GM21786 (cell line): ENCODE results near the gene KLHL40.

Experiments
- ATAC-seq: cut with Tn5 transposase; IDR thresholded peaks from one replicate; pipeline ENCODE4 v1.9.1; 2021; ENCODE audit not compliant: unreplicated experiment

Gene KLHL40

DNA sequence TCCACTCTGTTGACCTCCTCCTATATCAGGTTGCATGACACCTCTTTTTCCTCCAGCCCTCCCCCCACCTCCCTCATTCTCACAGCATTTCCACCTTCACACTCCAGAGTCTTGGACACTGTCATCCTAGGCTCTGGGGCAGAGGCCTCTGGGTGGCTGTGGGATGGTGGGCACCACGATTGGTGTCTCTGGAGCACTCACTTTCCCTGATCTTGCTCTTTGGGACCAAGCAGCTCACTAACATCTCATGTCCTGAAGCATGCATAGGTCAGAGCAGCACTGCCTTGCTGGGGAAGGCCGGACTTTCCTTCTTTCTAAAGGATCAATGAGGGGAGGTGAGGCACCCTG, 16.9 kb upstream of the KLHL40 start:
- no peak for ATAC-seq

DNA sequence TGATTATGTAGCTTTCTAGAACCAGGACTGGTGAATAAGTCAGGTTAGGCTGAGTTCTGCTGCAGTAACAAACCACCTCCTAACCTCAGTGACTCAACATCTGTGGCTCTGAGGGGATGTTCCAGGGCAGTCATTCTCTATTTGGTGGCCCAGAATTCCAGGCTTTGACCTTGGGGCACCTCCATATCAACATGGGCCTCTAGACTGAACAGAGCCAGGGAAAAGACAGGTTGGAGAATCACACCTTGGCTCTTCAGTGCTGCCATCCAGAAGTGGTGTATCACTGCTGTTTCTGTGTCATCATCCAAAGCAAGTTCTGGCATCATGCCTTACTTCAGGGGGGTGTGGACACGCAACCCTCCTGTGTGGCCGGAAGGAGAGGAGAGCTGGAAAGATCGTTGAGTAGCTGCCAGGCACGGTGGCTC, 16.5 kb upstream of the KLHL40 start:
- ATAC-seq, result no peak

DNA sequence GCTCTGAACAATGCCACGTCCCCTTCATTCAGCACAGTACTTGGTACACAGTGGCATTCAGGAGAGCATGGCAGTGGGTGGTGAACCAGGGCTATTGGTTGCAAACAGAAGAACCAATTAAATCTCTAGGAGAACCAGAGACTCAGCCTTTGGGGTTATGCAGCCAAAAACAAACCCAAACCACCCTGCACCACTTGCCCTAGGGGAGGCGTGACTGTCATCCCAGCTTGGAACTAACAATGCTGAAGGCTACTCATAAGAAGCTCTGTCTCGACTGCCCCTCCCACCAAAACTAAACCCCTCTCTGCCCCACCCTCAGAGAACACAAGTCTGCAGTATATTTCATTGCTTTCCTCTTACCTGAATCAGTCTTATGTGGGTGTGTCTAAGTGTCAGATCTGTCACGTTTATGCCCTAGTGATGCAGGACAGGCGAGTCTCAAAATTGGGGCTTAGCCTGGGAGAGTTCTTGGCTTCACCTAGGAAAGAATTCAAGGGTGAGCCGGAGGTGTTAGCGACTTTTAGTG, 15.2 kb upstream of the KLHL40 start:
- no peak for ATAC-seq

DNA sequence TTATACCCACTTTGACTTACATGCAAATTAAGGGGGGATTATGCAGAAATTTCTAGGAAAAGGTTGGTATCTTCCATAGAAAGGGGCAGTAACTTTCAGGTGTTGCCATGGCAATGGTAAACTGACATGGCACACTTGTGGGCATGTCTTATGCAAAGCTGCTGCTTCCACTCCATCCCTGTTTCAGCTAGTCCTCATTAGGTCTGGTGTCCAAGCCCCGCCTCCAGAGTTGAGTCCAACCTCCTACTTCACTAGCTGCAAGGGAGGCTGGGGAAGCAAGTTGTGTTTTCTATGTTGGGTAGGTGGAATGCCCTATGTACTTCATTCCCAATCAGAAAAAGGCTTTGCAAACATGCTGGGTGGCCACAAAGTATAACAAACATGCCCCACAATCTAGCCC, 14.7 kb upstream of the KLHL40 start:
- no peak for ATAC-seq

DNA sequence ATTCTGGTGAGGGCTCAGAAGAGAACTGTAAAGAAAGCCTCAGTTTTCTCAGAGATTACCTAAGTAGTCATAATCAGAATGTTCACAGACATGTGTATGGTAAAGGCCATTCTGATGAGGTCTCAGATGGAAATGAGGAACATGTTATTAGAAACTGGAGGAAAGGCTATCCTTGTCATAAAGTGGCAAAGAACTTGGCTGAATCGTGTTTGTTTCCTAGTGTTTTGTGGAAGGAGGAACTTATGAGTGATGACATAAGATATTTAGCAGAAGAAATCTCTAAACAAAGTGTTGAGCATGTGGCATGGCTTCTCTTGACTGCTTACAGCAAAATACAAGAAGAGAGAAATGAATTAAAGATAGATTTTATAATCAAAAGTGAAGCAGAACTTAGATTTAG, 12.8 kb upstream of the KLHL40 start:
- ATAC-seq, result no peak

DNA sequence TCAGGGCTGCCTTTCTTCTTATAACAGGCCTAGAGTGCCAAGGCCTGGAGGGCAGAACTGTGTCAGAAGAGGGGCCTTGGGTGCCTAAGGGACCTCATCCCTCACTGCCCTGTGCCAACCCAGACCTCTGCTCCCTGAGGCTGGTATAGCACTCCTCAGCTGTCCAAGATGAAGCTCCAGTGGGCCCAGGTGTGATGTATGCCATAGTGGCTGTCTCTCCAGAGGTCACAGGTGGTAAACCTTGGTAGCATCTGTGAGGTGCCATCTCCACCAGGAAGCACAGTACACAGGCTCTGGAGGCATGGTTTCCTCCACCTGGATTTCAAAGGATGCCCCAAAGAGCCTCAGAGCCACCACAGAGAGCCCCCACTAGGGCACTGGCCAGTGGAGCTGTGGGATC, 12.3 kb upstream of the KLHL40 start:
- no peak for ATAC-seq

DNA sequence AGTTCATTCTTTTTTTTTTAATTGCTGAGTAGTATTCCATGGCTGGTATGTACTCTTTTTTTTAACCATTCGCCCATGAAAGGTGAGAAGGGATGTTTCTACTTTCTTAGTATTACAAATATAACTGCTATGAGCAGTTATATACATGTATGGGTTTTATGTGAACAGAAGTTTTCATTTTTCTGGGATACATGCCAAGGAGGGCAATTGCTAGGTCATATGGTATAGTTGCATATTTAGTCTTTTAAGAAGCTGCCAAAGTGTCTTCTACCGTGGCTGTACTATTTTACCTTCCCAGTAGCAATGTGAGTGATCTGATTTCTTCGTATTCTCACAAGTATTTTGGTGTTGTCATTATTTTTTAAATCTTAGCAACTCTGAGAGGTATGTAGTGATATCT, 11.2 kb upstream of the KLHL40 start:
- no peak for ATAC-seq

DNA sequence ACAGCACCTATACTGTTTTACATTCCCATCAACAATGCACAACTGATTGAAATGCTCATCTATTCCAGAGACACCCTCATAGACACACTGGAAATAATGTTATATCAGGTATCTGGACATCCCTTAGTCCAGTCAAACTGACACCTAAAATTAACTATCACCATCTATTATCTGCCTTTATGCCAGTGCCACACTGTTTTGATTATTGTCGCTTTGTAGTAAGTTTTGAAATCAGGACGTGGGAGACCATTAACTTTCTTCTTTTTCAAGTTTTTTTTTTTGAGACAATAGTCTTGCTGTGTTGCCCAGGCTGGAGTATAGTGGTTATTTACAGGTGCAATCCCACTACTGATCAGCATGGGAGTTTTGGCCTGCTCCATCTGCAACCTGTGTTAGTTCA, 9.4 kb upstream of the KLHL40 start:
- ATAC-seq, result no peak

DNA sequence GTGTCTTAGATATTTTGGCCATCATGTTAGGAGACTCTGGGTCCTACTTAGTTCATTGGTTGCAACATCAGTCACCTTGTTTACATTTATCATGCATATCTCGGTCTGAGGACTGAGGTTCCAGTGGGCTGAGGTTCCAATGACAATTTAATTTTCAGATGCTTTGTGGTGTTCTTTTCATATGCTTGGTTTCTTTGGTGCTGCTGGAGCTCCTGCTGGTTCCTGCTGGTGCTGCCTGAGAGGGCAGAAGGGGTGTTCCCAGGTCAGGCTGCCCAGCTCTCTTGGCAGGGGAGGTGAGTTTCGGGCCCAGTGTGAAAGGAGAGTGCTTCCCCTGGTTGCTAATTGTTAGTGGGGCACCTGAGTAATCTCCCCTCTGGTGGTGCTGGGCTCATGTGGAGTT, 6.9 kb upstream of the KLHL40 start:
- no peak for ATAC-seq

DNA sequence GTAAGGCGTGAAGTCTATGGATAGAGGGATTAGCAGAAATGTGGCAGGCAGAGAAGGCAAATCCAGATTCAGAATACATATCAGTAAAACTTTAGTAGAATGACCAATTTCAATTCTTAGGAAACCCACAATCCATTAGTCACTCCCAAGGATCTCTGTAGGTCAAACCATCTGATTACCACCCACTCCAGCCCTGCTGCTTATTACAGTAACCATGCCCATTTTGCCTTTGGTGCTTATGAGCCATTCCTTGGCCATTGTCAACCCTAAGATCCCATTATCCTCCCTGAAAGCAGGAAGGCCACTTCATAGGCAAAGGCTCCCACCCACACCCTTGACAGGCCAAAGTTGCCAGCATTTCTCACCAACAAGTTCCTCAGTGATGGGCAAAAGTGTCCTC, 5.1 kb upstream of the KLHL40 start:
- no peak for ATAC-seq

DNA sequence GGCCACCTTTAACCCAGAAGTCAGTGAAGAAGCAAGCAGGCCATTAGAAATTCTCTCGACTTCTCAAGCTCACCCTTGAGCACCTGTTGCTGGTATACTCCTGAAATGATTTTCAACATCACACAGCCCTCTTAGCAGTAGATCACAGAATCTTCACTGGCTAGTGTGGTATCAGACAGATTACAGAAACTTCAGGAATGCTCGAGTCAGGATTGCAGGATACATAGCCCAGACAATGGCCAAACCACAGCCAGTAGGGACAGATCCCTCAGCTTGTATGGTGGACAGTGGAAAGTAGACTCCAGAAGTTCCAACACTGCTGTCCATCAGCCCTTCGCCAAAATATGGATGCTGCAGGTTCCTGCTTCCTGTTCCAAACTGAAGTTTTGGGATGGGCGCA, 4.5 kb upstream of the KLHL40 start:
- ATAC-seq, result no peak

DNA sequence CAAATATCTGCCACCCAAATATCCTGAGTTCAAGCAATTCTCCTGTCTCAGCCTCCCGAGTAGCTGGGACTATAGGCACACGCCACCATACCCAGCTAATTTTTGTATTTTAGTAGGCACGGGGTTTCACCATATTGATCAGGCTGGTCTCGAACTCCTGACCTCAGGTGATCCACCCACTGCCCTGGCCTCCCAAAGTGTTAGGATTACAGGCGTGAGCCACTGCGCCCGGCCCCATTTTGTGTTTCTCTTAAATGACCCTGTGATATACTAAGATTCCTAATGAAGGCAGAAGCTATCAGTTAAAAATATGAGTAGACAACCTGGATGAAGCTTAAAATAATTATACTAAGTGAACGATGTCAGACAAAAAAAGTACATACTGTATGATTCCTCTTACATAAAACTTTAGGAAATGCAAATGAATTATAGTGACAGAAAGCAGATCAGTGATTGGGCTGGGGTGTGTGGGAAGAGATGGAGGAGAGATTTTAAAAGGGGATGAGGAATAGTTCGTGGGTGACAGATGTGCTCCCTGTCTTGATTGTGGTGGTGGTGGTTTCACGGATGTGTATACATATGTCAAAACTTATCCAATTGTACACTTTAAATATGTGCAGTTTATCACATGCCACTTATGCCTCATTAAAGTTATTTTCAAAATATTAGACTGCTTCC, 3.8 kb upstream of the KLHL40 start:
- ATAC-seq, result no peak

DNA sequence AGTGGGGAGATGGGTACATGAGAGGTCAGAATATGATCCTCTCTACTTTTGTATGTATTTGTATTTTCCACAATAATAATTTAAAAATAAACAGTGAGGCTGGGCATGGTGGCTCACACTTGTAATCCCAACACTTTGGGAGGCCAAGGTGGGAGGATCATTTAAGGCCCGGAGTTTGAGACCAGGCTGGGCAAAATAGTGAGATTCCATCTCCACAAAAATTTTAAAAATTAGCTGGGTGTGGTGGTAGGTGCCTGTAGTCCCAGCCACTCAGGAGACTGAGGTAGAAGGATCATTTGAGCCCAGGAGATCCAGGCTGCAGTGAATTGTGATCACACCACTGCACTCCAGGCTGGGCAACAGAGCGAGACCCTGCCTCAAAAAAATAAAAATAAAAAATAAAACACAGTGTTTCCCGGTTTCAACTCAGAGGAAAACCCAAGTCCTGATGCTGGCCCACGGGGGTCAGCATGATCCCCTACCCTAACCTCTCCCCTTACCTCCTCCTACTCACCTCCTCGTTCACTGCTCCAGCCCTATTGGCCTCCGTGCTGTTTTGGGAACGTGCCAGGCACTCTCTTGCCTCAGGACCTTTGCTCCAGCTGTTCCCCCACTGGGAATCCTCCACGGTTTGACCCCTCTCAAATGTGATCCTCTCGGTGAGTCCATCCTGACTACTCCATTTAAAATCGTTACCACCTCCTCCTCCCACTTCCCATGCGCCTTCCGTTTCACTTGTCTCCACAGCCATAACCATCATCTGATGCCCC, 2.9 kb upstream of the KLHL40 start:
- ATAC-seq, result no peak

DNA sequence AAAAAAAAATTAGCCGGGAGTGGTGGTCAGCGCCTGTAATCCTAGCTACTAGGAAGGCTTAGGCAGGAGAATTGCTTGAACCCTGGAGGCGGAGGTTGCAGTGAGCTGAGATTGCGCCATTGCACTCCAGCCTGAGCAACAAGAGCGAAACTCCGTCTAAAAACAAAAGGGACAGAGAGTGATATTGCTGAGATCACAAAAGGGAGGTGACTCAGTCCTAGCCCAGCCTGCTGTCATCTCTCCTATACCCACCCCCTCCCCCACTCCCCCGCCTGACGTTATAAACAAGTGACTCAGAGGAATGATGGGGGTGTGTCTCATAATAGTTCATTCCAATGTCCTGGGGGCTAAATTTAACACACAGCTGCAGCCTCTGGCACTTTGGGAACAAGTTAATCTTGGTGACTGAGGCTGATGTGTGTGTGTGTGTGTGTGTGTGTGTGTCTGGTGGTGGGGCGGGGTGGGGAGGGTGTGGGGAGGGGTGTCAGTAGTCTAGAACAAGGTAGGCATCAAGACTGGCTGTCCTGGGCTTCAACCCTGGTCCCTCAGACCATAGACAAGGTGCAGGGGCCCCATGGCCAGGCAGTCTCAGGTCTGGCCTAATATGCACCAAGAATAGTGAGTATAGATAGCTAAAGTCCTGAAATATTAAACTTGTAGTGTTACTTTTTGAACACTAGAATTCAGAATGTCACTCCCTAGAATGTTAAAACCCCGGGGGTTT, 1.3 kb upstream of the KLHL40 start:
- ATAC-seq, result no peak

DNA sequence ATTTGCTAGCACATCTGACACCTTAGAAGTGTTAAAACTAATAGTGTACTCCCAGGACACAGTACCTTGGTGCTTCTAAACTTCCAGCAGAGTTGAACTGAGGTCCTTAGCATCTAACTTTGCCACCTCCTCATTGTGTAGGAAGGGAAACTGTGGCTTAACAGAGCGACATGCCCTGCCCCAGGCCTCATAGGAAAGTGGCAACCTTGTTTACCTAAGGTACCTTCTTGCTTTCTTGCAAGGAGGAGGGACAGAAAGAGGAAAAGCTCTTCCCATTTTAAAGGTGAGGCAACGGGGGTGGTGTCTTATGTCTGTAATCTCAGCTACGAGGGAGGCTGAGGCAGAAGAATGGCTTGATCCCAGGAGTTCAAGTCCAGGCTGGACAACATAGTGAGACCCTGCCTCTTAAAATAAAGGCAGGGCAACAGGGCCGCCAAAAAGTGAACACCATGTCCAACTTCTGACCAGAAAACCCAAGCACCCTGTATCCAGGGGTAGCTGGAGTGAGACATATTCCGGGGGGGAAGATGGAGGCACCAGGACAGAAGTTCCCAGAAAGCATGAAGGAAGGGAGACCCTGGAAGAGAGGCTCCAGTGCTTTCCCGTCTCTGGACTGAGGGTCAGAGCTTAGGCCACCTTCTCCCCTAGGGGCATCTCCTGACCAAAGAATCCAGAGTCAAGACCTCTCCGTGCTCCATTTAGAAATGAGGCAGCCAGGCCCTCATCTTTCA, 540 bp upstream of the KLHL40 start:
- ATAC-seq, result no peak

DNA sequence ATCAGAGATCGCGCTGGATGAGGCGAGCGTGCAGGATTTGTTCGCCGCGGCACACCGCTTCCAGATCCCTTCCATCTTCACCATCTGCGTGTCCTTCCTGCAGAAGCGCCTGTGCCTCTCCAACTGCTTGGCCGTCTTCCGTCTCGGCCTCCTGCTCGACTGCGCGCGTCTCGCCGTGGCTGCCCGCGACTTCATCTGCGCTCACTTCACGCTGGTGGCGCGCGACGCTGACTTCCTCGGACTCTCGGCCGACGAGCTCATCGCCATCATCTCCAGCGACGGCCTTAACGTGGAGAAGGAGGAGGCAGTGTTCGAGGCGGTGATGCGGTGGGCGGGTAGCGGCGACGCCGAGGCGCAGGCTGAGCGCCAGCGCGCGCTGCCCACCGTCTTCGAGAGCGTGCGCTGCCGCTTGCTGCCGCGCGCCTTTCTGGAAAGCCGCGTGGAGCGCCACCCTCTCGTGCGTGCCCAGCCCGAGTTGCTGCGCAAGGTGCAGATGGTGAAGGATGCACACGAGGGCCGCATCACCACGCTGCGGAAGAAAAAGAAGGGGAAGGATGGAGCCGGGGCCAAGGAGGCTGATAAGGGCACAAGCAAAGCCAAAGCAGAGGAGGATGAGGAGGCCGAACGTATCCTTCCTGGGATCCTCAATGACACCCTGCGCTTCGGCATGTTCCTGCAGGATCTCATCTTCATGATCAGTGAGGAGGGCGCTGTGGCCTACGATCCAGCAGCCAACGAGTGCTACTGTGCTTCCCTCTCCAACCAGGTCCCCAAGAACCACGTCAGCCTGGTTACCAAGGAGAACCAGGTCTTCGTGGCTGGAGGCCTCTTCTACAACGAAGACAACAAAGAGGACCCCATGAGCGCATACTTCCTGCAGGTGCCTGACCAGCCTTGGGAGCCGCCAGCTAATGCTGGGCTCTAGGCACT, 819 bp downstream of the KLHL40 start:
- no peak for ATAC-seq

DNA sequence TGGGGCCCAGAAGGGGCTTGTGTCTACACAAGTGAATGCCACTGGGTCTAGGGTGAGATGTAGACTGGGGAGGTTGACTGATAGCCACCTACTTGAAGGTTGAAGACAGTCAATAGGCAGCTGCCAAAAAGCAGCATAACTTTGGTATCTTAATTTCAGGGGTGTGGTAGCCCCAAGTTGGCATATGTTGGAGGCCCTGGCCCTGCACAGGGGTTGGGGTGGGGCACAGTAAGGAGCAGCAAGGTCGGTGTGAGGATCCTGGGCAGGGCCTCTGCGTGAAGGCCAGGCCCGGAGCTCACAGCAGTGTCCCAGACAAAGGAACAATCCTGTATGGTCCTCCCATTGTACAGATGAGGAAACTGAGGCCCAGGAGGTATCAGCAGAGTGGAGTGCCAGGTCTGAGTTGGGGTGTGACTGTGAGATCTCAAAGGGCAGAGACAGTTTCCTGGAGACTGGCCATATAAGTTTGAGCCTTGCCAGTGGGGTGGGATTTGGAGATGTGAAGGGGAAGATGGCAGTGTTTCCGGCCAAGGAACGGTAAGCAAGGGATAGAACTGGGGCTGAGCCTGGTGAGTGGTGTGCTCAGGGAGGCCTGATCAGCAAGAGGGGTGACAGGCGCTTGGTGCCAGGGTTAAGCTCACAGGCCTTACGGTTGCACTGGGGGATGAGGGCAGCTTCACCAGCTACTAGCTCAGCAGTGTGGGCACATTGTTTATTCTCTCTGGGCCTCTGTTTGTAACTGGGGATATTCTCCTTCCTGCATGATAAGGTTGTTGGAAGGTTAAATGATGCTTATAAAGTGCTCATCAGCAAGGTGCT, 1.7 kb downstream of the KLHL40 start:
- no peak for ATAC-seq

DNA sequence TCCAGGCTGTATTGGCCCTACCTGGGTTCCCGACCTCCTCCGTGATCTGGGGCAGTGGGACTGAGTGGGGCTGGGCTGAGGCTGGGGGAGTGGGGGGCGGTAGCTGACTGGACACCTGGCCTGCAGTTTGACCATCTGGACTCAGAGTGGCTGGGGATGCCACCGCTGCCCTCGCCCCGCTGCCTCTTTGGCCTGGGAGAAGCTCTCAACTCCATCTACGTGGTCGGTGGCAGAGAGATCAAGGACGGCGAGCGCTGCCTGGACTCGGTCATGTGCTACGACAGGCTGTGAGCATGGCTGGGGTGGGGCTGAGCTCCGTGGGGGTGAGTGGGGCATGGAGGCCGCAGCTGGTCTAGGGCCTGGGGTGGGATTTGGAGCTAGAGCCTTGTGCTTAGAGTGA, 2.7 kb downstream of the KLHL40 start:
- ATAC-seq, result no peak
